Measurements from ENCODE around the gene CD68. TPM values are rescaled to one million over a fixed set of nuclear protein-coding genes. Genes with fewer than 3 reads are reported as not detected.

Gene CD68
- polyA plus RNA-seq, 4 donors, result 33.6 to 64.0 (median 57.2) TPM

- no peak for DNase-seq (ENCODE audit: low read depth in 4 of 4, low spot score in 2 of 4)
Measured at GRCh38 chr17:7558544-7559319, 20.7 kb upstream of the CD68 start, which contains the start of gene TNFSF13. TNFSF13 (plus strand) TSS chr17:7558750; CDS start chr17:7559040, 290 bp downstream.

- no peak for DNase-seq (ENCODE audit: low read depth in 4 of 4, low spot score in 2 of 4)
Measured at GRCh38 chr17:7559320-7560171, 19.9 kb upstream of the CD68 start.

- no peak for DNase-seq (ENCODE audit: low read depth in 4 of 4, low spot score in 2 of 4)
Measured at GRCh38 chr17:7560172-7561027, 19.0 kb upstream of the CD68 start.

- peak in 3 of 4 donors; percentile 69 to 84 (median 70) for DNase-seq (ENCODE audit: low read depth in 4 of 4, low spot score in 2 of 4)
Measured at GRCh38 chr17:7561028-7561575, 18.3 kb upstream of the CD68 start.

- peak in 3 of 4 donors; percentile 76 to 84 (median 80) for DNase-seq (ENCODE audit: low read depth in 4 of 4, low spot score in 2 of 4)
Measured at GRCh38 chr17:7561589-7562207, 17.7 kb upstream of the CD68 start, which contains the start of gene SENP3. SENP3 (plus strand) TSS chr17:7561919; CDS start chr17:7563077, 1,158 bp downstream.

- no peak for DNase-seq (ENCODE audit: low read depth in 4 of 4, low spot score in 2 of 4)
Measured at GRCh38 chr17:7562208-7562605, 17.2 kb upstream of the CD68 start.

- no peak for DNase-seq (ENCODE audit: low read depth in 4 of 4, low spot score in 2 of 4)
Measured at GRCh38 chr17:7563115-7563869, 16.1 kb upstream of the CD68 start.

GRCh38 chr17:7569571-7569970 lies 9.9 kb upstream of the CD68 start:
- no peak for DNase-seq (ENCODE audit: low read depth in 4 of 4, low spot score in 2 of 4)

GRCh38 chr17:7570351-7570750 lies 9.1 kb upstream of the CD68 start:
- DNase-seq (ENCODE audit: low read depth in 4 of 4, low spot score in 2 of 4), result no peak

GRCh38 chr17:7572338-7572587 lies 7.2 kb upstream of the CD68 start:
- no peak for DNase-seq (ENCODE audit: low read depth in 4 of 4, low spot score in 2 of 4)

GRCh38 chr17:7572588-7573323 lies 6.7 kb upstream of the CD68 start:
- peak; percentile 90 to 99 (median 96) for DNase-seq (ENCODE audit: low read depth in 4 of 4, low spot score in 2 of 4)

GRCh38 chr17:7573324-7574080 lies 5.9 kb upstream of the CD68 start:
- DNase-seq (ENCODE audit: low read depth in 4 of 4, low spot score in 2 of 4), result peak in 3 of 4 donors; percentile 78 to 83 (median 79)

- DNase-seq (ENCODE audit: low read depth in 4 of 4, low spot score in 2 of 4), result no peak
Measured at GRCh38 chr17:7574176-7574953, 5.1 kb upstream of the CD68 start.

GRCh38 chr17:7575481-7575883 lies 4.0 kb upstream of the CD68 start:
- DNase-seq (ENCODE audit: low read depth in 4 of 4, low spot score in 2 of 4), result no peak

GRCh38 chr17:7575959-7576358 lies 3.5 kb upstream of the CD68 start:
- DNase-seq (ENCODE audit: low read depth in 4 of 4, low spot score in 2 of 4), result no peak

- no peak for DNase-seq (ENCODE audit: low read depth in 4 of 4, low spot score in 2 of 4)
Measured at GRCh38 chr17:7576432-7576937, 3.0 kb upstream of the CD68 start.
